Jurkat, Clone E6-1 (cell line): ENCODE data around the gene SLC48A1.
A peak's percentile ranks its signal among the peaks of the same experiment; 100 is the strongest.

Experiments used
- DNase-seq: peaks from one replicate; pipeline ENCODE4 v3.0.0-alpha.2; 2011; ENCODE audit warnings: low read depth, low spot score
- H3K4me3 ChIP-seq: 2 replicates; pipeline ENCODE4 v1.5.1; 2011; ENCODE audit warnings: mild to moderate bottlenecking, low read length, control low read depth, moderate library complexity

The SLC48A1 gene

DNA sequence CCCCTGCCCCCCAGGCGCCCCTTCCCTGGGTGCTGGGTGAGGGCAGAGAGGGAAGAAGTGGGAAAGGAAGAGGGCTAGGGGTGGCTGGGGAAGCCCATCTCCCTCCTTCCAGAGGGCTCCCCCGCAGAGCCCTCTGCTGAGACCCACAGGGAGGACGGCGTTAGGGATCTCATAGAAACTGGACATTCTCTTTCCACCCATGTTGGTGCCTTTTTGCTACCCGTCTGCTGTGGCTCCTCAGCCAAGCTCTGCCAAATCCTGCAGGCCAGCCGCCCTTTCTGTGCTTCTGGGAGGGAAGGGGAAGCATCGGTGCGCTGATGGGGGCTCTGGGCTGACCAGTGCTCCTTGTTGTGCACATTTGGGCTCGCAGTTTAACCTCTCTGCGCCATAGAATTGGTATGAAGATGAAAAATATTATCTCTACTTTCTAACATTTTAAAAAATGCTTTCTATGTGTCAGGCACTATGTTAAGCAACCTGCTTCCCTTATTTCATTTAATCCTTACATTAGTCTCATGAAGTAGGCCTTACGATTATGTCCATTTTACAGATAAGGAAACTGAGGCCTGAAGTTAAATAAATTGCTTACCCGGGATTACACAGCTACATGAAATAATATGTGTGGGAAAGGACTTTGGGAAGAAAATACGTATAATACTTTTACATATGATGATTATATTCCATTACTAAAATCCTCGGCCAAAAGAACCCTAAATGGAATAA is 981 bp downstream of the SLC48A1 start:
- no peak for DNase-seq
- peak overlapping the region; percentile 65 for H3K4me3 ChIP-seq

DNA sequence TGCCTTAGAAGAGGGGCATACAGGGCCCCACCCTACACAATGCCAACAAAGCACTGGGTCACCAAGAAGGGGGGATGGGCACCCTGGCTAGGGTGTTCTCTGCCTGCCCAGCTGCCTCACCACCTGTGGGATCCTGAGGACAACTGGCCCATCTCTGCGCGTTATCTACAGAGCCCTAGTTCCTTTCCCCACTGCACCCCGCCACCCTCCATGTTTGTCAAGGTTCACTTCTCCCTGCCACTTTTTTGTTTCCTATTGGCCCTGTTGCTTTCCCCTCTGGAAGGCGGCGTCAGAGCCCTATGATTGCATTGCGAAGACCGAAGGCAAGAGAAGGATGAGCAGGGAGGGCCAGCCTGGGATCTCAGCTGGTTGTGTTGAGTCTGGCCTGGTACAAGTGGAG is 1.6 kb downstream of the SLC48A1 start:
- no peak overlapping the region for H3K4me3 ChIP-seq
- DNase-seq = no peak

DNA sequence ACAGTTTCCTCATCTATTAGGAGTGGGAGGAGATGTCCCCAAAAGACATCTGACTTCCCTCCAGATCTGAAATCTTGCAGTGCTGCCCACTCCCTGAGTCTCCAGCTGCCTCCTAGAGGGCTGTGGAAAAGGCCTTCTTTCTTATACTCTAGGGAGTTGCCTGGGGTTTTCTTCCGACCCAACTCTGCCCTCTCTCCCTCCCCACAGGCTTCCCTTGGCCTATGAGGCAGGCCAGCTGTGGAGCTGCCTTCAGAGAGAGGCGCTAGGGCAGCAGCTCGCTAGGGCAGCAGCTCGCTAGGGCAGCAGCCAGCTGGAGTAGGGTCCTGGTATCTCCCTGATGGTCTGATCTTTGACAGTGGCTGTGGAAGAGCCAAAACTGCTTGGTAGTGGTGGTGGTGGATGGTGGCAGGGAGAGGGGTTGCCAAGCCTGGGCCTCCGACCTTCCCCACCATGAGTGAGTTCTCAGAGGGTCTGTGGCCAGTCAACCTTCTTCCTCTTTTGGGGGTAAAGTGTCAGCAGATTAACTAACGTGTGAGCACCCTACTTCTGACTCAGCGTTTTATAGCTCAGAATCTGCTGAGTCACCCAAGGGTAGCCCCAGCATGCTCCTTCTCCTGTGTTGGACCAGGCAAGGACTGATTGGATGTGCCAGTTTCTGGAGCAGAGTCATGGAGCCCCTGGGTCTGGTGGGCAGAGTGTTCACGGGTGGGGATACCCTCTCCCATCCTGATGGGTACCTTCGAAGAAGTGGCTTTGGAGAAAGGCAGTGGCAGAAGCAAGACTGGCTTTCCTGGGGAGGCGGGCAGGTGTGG is 2.3 kb downstream of the SLC48A1 start:
- DNase-seq = no peak
- H3K4me3 ChIP-seq = no peak overlapping the region

DNA sequence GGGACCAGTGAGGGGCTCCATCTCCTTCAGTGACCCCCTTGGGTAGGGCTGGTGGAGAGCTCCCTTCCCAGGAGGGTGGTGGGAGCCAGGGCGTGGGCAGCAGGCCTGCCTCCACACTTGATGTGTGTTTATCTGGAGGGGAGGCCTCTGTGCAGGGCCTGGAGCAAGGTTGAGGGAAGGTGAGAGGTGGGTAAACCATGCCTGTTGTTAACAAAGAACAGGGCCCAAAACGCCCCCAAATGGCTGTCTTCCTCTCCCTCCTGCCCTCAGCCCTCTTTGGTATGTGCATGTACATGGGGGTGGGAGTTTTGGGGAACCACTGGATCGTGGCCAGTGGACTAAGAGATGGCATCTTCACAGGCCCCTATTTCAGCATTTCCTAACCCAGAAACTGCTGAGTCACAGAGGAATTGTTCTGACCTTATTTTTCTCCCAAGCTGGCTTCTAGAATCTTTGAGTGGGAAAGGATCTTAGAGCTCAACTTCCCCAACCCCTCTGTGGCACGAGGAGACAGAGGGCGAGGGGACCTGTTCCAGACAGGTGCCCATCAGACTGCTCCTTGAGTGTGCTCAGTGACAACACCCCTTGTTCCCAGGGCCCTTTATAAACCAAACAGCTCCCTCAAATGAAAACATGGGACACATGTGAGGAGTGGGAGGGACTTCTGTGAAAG is 3.6 kb downstream of the SLC48A1 start:
- no peak overlapping the region for H3K4me3 ChIP-seq
- DNase-seq = no peak

DNA sequence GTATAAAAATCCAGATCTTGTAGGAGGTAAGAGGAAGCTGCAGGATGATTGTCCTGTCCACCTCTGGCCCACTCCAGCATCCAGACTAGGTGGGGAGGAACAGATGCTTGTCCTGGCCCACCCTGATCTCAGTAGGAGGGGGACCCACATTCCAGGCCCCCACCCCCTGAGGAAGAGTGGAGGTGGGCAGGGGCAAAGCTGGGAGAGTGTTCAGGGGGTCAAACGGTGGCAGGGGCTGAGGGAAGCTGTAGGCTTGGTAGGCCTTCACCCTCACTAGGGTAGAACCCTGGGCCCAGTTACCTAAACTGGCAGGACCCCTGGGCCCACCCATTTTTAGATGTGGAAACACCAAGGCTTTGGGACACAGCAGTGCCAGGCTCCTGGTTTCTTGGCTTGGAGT is 4.1 kb downstream of the SLC48A1 start:
- H3K4me3 ChIP-seq = no peak overlapping the region
- no peak for DNase-seq

- DNase-seq = peak; percentile 60
- H3K4me3 ChIP-seq = no peak overlapping the region
Observed at GRCh38 chr12:47777741-47778558, 4.9 kb downstream of the SLC48A1 start.

DNA sequence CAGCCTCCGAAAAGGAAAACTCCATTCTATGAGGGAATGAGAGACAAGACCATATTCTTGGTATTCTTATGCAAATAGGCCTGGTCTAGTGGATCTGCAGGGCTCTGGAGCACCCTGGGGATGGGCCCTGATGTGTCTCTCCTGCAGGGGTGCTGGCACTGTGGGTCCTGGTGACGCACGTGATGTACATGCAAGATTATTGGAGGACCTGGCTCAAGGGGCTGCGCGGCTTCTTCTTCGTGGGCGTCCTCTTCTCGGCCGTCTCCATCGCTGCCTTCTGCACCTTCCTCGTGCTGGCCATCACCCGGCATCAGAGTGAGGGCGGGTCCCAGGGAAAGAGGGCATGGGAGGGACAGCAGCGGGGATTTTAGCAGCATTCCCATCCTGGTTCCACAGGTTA is 5.8 kb downstream of the SLC48A1 start:
- no peak for DNase-seq
- H3K4me3 ChIP-seq = no peak overlapping the region

DNA sequence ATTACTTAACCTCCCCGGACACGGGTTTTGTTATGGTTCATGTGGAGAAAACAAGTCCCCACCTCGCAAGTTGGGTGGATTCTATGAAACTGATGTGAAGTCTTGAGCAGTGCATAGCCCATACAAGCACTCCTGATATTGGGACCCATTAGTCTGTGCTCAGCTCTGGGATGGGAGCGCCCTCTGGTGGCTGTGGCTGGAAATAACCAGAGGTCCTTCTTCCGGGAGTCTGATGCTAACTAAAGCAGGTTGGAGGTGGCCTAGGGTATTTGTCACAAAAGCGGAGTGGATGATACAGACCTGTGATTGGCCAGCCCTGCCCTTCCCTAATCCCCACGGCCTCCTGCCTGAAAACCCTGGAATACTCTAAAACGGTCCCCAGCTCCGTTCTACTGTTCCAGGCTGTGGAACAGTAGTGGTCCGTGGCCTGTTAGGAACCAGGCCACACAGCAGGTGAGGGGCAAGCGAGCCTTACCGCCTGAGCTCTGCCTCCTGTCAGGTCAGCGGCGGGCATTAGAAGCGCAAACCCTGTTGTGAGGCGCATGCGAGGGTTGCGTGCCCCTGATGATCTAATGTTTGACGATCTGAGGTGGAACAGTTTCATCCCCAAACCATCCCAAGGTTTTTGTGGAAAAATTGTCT is 6.4 kb downstream of the SLC48A1 start:
- no peak overlapping the region for H3K4me3 ChIP-seq
- DNase-seq = peak; percentile 87

GRCh38 chr12:47779943-47780504 is 7.0 kb downstream of the SLC48A1 start:
- no peak for DNase-seq
- no peak overlapping the region for H3K4me3 ChIP-seq

- no peak overlapping the region for H3K4me3 ChIP-seq
- no peak for DNase-seq
Observed at GRCh38 chr12:47781479-47782371, 8.7 kb downstream of the SLC48A1 start.

DNA sequence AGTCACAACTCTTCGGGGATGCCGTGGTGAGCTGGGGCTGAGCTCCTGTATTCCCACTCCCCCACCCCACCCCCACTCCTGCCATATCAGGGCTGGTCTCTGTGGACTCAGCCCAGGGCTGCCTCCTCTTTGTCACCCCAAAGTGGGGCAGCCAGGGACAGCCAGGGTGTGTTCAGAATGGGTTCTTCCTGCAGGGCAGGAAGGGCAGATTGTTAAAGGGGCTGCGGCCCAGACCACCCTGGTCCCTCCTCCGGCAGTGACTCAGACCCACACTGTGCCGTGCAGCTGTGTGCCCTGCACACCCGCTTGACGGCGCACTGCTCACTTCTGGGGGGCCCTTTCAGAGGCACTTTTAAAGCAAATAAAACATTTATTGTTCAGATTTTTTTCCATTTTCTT is 9.3 kb downstream of the SLC48A1 start:
- H3K4me3 ChIP-seq = no peak overlapping the region
- DNase-seq = no peak

- H3K4me3 ChIP-seq = no peak overlapping the region
- no peak for DNase-seq
Observed at GRCh38 chr12:47783024-47783755, 10.2 kb downstream of the SLC48A1 start.

DNA sequence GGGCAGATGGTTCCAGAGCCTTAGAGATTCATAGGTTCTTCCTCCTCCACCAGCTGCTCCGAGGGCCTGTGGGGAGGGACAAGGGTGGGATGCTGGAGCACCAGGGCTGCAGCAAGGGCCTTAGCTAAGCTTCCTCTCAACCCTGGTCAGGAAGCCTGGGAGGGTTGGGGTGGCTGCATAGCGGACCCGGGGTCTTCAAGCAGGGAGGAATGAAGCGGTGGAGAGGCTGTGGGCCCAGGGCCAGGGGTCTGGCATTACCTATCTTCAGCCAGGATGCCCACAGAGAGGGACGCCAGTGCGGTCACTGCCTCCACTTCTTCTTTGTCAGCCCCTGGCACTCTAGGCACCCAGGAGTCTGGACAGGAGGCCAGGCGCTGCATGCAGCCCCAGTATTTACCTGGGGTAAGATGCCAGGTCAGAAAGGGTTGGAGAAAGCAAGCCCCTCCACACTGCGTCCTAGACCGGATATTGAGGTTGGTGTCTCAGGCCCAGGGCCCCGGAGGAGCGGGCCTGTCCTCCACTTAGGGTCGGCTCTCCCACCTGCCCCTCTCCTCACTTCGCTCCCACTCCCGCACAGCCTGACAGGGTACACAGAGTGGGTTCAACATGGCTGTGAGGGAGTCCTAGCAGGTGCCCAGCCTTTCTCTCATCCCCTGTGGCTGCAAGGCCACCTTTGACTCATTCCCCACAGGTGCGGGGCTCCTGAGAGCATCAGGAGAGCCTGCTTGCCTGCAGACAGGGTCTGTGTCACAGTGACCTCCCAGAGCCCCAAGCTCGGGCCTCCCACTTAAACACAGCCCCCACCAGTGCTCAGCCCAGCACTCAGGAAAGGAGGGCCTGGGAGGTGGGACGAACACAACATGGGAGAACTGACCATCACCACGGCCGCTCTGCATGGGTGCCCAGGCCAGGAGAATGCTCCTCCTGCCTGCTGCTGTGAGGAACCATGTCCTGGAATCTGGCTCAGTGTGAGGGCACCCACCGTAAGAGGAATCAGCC is 11.1 kb downstream of the SLC48A1 start:
- no peak overlapping the region for H3K4me3 ChIP-seq
- DNase-seq = no peak

DNA sequence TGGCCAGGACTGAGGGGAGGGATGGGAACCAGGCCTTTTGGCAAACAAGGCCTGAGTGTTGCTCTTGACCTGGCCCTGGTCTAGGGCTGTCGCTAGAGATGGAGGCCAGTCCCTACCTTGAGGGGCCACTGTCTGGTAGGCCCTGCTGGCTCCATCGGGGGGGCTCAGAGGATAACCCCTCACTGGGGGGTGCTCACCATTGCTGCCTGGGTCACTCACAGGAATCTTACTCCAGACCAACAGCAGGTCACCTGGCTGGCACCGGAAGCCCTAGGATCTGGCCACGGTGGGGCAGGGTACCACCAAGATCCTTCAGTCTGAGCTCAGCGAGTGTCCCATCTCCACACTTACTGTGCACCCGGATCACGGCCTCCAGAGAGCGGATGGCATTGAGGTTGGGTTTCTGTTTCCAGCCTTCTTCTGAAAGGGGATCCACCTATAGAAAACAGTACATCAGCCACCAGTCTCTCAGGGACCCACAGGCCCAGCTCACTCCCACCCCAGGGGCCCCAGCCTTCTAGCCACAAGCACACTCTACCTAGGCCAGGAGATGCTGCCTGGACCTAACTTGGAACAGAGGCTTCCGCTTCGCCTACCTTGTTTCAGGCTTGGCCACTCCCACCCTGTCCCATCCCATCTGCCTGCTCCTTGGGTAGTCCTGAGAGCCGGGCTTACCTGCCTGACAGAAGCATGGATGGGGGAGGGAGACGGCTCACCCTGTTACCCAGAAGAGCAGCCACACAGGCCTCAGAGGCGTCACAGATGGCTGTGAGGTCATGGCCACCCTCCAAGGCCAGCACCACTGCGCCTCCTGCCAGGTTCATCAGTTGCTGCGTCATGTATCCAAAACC is 12.2 kb downstream of the SLC48A1 start:
- no peak for DNase-seq
- H3K4me3 ChIP-seq = no peak overlapping the region
